Liver (tissue), 3 donors: ENCODE data around the gene KCNQ1.

ENCODE experiments used
- CTCF ChIP-seq: fragments of 150-350 bp; IDR thresholded peaks from 2 replicates; pipeline ENCODE4 v1.5.1; 2017; ENCODE audit warnings: improper control_type of control experiment, low read depth, low read length; ENCODE audit not compliant: missing input control
- GABPA ChIP-seq, 2 donors: IDR thresholded peaks in 1 of 2; conservative IDR thresholded peaks in 1 of 2; 2 replicates each; pipeline ENCODE4 v1.6.1; 2016; ENCODE audit warnings: antibody characterized with exemption in 2 of 2, mild to moderate bottlenecking in 1 of 2, moderate library complexity in 1 of 2
- JUND ChIP-seq, 2 donors: IDR thresholded peaks; 2 replicates each; pipeline ENCODE4 v1.6.1; 2016; ENCODE audit warnings: antibody characterized with exemption in 2 of 2
- RAD21 ChIP-seq, 2 donors: IDR thresholded peaks; 2 replicates each; pipeline ENCODE4 v1.6.1; 2016; ENCODE audit warnings: antibody characterized with exemption in 2 of 2, mild to moderate bottlenecking in 2 of 2
- SP1 ChIP-seq: IDR thresholded peaks from 2 replicates; pipeline ENCODE4 v1.6.1; 2018; ENCODE audit warnings: antibody characterized with exemption, mild to moderate bottlenecking
- donor health status: healthy.
- donor health status: healthy.

GRCh38 chr11:2409126-2409525 lies 35.7 kb upstream of the KCNQ1 start:
- TF ChIP-seq CTCF (no peak), JUND (IDR thresholded peaks at IDR 0.05) (no peak), SP1 (no peak), RAD21 (IDR thresholded peaks at IDR 0.05) (no peak), GABPA (IDR thresholded peaks at IDR 0.05 in 1 of 2, conservative IDR thresholded peaks at IDR 0.05 in 1 of 2) (no peak)
